ENCODE measurements around the gene ICA1L. TPM values are rescaled to one million over a fixed set of nuclear protein-coding genes. Genes with fewer than 3 reads are reported as not detected.

Gene ICA1L
- total RNA-seq, 1 experiment from 2014 or later = 3.2 TPM

DNA sequence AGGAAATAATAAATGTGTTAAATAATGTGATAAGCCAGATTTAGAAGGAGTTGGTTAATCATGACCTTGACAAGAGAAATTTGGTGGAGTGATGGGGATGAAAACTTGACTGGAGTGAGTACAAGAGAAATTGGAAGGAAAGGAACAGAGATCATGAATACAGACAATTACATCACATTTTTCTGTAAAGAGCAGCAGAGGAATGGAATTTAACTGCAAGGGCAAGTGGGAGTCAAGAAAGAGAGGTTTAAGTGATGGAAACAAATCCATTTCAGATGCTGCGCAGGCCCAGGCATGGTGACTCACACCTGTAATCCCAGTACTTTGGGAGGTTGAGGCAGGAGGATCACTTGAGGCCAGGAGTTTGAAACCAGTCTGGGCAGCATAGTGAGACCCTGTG lies 46.7 kb downstream of the ICA1L start:
- no TSS peak for BruUV-seq (replicated peaks)
- intact Hi-C loops (cut with micrococcal nuclease; ENCODE audit: unreplicated experiment) = no loop called here
- Histone ChIP-seq H3K4me1 (ENCODE audit: insufficient read depth, low read length, poor library complexity, severe bottlenecking) (no peaks in the 10 kb centered on the region), H3K27me3 (replicated peaks; ENCODE audit: insufficient read depth, low read depth, low read length, poor library complexity) (no peaks in the 10 kb centered on the region), H3K9me3 (ENCODE audit: low read depth, low read length, poor library complexity, severe bottlenecking) (no peaks in the 10 kb centered on the region), H3K36me3 (ENCODE audit: insufficient read depth, low read length, poor library complexity, severe bottlenecking) (no peaks in the 10 kb centered on the region), H3K27ac (ENCODE audit: low read depth, low read length, poor library complexity, severe bottlenecking) (no peak overlapping the region), H3K4me3 (ENCODE audit: low read depth, low read length, poor library complexity, severe bottlenecking) (no peak overlapping the region)
- POLR2A ChIA-PET (ENCODE audit: low non-redundant PET) = no interaction called here
- TF ChIP-seq EZH2 (IDR thresholded peaks at IDR 0.05; ENCODE audit: borderline replicate concordance, low read depth, low read length, poor library complexity, severe bottlenecking) = no peak
- TF ChIP-seq, protein P1, sequence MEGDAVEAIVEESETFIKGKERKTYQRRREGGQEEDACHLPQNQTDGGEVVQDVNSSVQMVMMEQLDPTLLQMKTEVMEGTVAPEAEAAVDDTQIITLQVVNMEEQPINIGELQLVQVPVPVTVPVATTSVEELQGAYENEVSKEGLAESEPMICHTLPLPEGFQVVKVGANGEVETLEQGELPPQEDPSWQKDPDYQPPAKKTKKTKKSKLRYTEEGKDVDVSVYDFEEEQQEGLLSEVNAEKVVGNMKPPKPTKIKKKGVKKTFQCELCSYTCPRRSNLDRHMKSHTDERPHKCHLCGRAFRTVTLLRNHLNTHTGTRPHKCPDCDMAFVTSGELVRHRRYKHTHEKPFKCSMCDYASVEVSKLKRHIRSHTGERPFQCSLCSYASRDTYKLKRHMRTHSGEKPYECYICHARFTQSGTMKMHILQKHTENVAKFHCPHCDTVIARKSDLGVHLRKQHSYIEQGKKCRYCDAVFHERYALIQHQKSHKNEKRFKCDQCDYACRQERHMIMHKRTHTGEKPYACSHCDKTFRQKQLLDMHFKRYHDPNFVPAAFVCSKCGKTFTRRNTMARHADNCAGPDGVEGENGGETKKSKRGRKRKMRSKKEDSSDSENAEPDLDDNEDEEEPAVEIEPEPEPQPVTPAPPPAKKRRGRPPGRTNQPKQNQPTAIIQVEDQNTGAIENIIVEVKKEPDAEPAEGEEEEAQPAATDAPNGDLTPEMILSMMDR (conservative IDR thresholded peaks at IDR 0.05; ENCODE audit: low read depth, low read length) = no peak
- CTCF ChIA-PET = no interaction called here
- DNase-seq (ENCODE audit: low spot score) = no peak

DNA sequence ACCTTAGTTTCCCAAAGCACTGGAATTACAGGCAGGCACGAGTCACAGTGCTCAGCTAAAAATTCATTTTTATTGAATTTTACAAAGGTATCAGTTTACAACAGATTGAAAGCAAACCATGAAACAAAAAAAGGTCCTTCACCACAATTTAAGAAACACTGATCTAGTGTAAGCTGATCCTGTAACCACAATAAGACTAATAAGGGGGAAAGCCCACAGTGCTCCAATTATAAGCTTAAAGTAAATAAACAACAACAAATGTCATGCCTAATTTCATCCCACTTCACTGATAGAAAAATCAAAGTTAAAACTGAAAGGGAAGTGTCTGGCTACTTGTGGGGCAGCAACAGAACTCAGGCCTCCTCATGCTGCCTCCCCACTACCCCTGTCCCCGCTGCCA lies 49.2 kb downstream of the ICA1L start:
- Histone ChIP-seq H3K27ac (ENCODE audit: low read depth, low read length, poor library complexity, severe bottlenecking) (no peak overlapping the region), H3K36me3 (ENCODE audit: insufficient read depth, low read length, poor library complexity, severe bottlenecking) (no peaks in the 10 kb centered on the region), H3K9me3 (ENCODE audit: low read depth, low read length, poor library complexity, severe bottlenecking) (no peaks in the 10 kb centered on the region), H3K4me1 (ENCODE audit: insufficient read depth, low read length, poor library complexity, severe bottlenecking) (no peaks in the 10 kb centered on the region), H3K27me3 (replicated peaks; ENCODE audit: insufficient read depth, low read depth, low read length, poor library complexity) (no peaks in the 10 kb centered on the region), H3K4me3 (ENCODE audit: low read depth, low read length, poor library complexity, severe bottlenecking) (no peak overlapping the region)
- no peak for DNase-seq (ENCODE audit: low spot score)
- intact Hi-C loops (cut with micrococcal nuclease; ENCODE audit: unreplicated experiment) = no loop called here
- POLR2A ChIA-PET (ENCODE audit: low non-redundant PET) = interaction anchor here (0.5 to 0.6 kb wide), 2 partner anchors 362 to 671 kb away, joined by 3 to 8 read pairs; no protein-coding TSS in a partner anchor
- BruUV-seq (replicated peaks) = no TSS peak
- CTCF ChIA-PET = no interaction called here
- TF ChIP-seq, protein P1 (conservative IDR thresholded peaks at IDR 0.05; ENCODE audit: low read depth, low read length) = no peak
- no peak for TF ChIP-seq EZH2 (IDR thresholded peaks at IDR 0.05; ENCODE audit: borderline replicate concordance, low read depth, low read length, poor library complexity, severe bottlenecking)

DNA sequence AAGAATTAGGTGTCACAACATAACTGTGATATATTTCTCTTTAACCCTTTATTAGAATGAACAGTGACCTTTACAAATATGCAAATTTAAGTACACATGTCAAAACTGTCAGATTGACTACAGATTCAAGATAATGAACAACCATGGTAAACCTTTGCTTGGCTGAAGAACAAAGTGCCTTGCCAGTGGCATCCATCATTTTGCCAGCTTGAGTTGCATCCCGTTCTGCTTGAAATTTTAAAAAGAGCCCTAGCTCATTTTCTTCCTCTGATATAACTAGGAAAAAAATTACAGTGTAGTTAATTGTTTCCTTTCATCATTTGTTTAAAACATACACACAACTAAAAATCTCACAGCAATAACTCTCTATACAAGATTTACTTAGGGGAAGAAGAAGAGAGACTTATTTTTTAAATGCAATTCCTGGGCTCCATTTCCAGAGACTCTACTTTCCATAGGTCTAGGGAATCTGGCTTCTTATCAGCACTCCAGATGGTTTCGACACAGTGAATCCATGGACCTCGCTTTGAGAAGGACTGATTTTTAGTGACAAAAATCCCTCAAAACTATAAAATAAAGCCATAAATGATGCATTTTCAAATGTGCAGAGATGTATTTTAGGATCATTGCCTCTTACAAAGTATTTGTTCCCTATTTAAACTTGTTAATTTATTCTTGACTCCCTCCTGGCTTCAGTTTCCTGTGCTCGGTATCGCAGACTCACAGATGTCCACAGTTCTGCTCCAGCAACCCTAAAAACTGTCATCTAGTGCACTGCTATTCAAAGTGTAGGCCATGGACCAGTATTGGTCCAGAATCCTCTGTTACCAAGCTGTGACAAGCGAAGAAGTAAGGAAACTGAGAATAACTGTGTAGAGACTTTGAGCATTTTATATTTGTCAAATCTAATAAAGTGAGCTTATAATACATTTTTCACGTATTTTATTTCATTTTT lies 50.1 kb downstream of the ICA1L start:
- Histone ChIP-seq H3K4me1 (ENCODE audit: insufficient read depth, low read length, poor library complexity, severe bottlenecking) (no peaks in the 10 kb centered on the region), H3K9me3 (ENCODE audit: low read depth, low read length, poor library complexity, severe bottlenecking) (no peaks in the 10 kb centered on the region), H3K27me3 (replicated peaks; ENCODE audit: insufficient read depth, low read depth, low read length, poor library complexity) (no peaks in the 10 kb centered on the region), H3K36me3 (ENCODE audit: insufficient read depth, low read length, poor library complexity, severe bottlenecking) (no peaks in the 10 kb centered on the region), H3K27ac (ENCODE audit: low read depth, low read length, poor library complexity, severe bottlenecking) (no peak overlapping the region), H3K4me3 (ENCODE audit: low read depth, low read length, poor library complexity, severe bottlenecking) (no peak overlapping the region)
- BruUV-seq (replicated peaks) = no TSS peak
- POLR2A ChIA-PET (ENCODE audit: low non-redundant PET) = no interaction called here
- intact Hi-C loops (cut with micrococcal nuclease; ENCODE audit: unreplicated experiment) = no loop called here
- TF ChIP-seq, protein P1 (conservative IDR thresholded peaks at IDR 0.05; ENCODE audit: low read depth, low read length) = no peak
- TF ChIP-seq EZH2 (IDR thresholded peaks at IDR 0.05; ENCODE audit: borderline replicate concordance, low read depth, low read length, poor library complexity, severe bottlenecking) = no peak
- CTCF ChIA-PET = no interaction called here
- no peak for DNase-seq (ENCODE audit: low spot score)

Data from A673 (cell line).